PFSK-1 (cell line): ENCODE data around the gene ZNF507.

Source experiments
- FOXP2 ChIP-seq: optimal IDR thresholded peaks from 2 replicates; pipeline ENCODE3; 2011; ENCODE audit warnings: borderline replicate concordance, control low read depth, inconsistent platforms; ENCODE audit not compliant: insufficient read depth; ENCODE audit errors: extremely low read length, extremely low read depth
- POLR2AphosphoS5 ChIP-seq: IDR thresholded peaks from 2 replicates; pipeline ENCODE4 v1.6.1; 2012; ENCODE audit warnings: low read depth, mild to moderate bottlenecking, control low read depth, low read length, moderate library complexity
- SIN3A ChIP-seq: IDR thresholded peaks from 2 replicates; pipeline ENCODE4 v1.6.1; 2012; ENCODE audit warnings: mild to moderate bottlenecking, low read length, moderate library complexity, borderline replicate concordance; ENCODE audit not compliant: insufficient read depth
- TAF1 ChIP-seq: IDR thresholded peaks from 2 replicates; pipeline ENCODE4 v1.6.1; 2012; ENCODE audit warnings: low read length, control low read depth, borderline replicate concordance; ENCODE audit not compliant: insufficient read depth
- TF ChIP-seq, protein P1 (sequence below), 2 experiments: IDR thresholded peaks; 2 replicates each; pipeline versions ENCODE4 v1.6.1 to v1.8.0; 2011 to 2012; ENCODE audit warnings: low read depth in 2 of 2, low read length in 2 of 2, control low read depth in 1 of 2, inconsistent platforms in 1 of 2, mild to moderate bottlenecking in 1 of 2, moderate library complexity in 1 of 2; ENCODE audit not compliant: insufficient read depth in 1 of 2

ZNF507 gene

GRCh38 chr19:32339423-32339822, 6.0 kb upstream of the ZNF507 start:
- TF ChIP-seq SIN3A (no peak), POLR2AphosphoS5 (no peak), TAF1 (no peak), FOXP2 (no peak)
- TF ChIP-seq, protein P1, sequence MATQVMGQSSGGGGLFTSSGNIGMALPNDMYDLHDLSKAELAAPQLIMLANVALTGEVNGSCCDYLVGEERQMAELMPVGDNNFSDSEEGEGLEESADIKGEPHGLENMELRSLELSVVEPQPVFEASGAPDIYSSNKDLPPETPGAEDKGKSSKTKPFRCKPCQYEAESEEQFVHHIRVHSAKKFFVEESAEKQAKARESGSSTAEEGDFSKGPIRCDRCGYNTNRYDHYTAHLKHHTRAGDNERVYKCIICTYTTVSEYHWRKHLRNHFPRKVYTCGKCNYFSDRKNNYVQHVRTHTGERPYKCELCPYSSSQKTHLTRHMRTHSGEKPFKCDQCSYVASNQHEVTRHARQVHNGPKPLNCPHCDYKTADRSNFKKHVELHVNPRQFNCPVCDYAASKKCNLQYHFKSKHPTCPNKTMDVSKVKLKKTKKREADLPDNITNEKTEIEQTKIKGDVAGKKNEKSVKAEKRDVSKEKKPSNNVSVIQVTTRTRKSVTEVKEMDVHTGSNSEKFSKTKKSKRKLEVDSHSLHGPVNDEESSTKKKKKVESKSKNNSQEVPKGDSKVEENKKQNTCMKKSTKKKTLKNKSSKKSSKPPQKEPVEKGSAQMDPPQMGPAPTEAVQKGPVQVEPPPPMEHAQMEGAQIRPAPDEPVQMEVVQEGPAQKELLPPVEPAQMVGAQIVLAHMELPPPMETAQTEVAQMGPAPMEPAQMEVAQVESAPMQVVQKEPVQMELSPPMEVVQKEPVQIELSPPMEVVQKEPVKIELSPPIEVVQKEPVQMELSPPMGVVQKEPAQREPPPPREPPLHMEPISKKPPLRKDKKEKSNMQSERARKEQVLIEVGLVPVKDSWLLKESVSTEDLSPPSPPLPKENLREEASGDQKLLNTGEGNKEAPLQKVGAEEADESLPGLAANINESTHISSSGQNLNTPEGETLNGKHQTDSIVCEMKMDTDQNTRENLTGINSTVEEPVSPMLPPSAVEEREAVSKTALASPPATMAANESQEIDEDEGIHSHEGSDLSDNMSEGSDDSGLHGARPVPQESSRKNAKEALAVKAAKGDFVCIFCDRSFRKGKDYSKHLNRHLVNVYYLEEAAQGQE (IDR thresholded peaks at IDR 0.05; ENCODE audit: insufficient read depth in 1 of 2, low read depth in 2 of 2, low read length in 2 of 2), result no peak

GRCh38 chr19:32339988-32340874, 5.2 kb upstream of the ZNF507 start:
- TF ChIP-seq POLR2AphosphoS5, result no peak
- TF ChIP-seq, protein P1 (IDR thresholded peaks at IDR 0.05; ENCODE audit: insufficient read depth in 1 of 2, low read depth in 2 of 2, low read length in 2 of 2), result no peak
- no peak for TF ChIP-seq TAF1
- no peak for TF ChIP-seq SIN3A
- no peak for TF ChIP-seq FOXP2

- TF ChIP-seq TAF1, result no peak
Measured at GRCh38 chr19:32342695-32343094, 2.7 kb upstream of the ZNF507 start.

GRCh38 chr19:32343550-32344262, 1.7 kb upstream of the ZNF507 start:
- TF ChIP-seq POLR2AphosphoS5 (no peak), TAF1 (no peak), SIN3A (no peak), FOXP2 (no peak)
- TF ChIP-seq, protein P1 (IDR thresholded peaks at IDR 0.05; ENCODE audit: insufficient read depth in 1 of 2, low read depth in 2 of 2, low read length in 2 of 2), result no peak

DNA sequence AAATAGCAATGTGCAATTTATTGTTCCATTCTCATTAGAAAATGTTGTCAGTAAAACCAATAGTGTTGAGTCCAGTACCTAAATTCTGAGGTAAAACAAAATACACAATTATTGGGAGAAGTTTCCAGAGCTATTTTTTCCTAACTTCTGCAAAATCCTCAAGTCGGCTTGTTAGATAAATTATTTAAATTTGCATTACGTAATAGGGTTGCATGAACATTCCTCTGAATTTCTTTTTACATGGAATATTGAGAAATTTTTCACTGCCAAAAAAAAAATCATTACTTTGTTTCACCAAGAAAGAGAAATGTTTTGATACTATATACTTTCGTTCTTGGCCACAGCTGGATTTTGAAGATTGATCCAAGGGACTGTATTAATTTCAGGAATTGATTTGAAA, 1.5 kb downstream of the ZNF507 start:
- TF ChIP-seq FOXP2 (no peak), POLR2AphosphoS5 (no peak), TAF1 (no peak), SIN3A (no peak)
- TF ChIP-seq, protein P1 (IDR thresholded peaks at IDR 0.05; ENCODE audit: insufficient read depth in 1 of 2, low read depth in 2 of 2, low read length in 2 of 2), result no peak
